HCT116 (cell line): Measurements from ENCODE around the gene FHOD3. TPM values are rescaled to one million over a fixed set of nuclear protein-coding genes. Genes with fewer than 3 reads are reported as not detected.
"Not testable (repeated sequence)": the region's sequence is repeated elsewhere in the genome, so short reads cannot be mapped to it uniquely, and the experiment has no call there.

Experiments used
- ATAC-seq: fragments of 200-7000 bp; cut with Tn5 transposase; 2 replicates; pipeline ENCODE4 v1.9.1; 2020; ENCODE audit warnings: mild to moderate bottlenecking, moderate library complexity
- BruUV-seq: library from RNA; stranded (reverse); fragments of 400-500 nt; replicated peaks from 2 replicates; lab custom pipeline; 2021; lab: Mats Ljungman, UMichigan
- CTCF ChIA-PET: fragments of 300-600 bp; sonication (Branson Sonifier 250); formaldehyde crosslinking; loops from one replicate; lab custom pipeline; 2021; ENCODE audit warnings: antibody characterized with exemption; lab: Charles Lee
- POLR2A ChIA-PET: fragments of 300-600, 350-600 bp; sonication (Branson Sonifier 250); formaldehyde crosslinking; loops from one replicate; lab custom pipeline; 2021; ENCODE audit warnings: antibody characterized with exemption; lab: Charles Lee
- RAD21 ChIA-PET, 2 experiments: fragments of 300-600 bp; sonication (Branson Sonifier 250); formaldehyde crosslinking; loops; one replicate each; lab custom pipeline; 2023; ENCODE audit warnings: low total read pairs in 2 of 2; ENCODE audit not compliant: uncharacterized antibody in 2 of 2, unreplicated experiment in 2 of 2, low non-redundant PET in 1 of 2; lab: Charles Lee
- DNase-seq: peaks from one replicate; pipeline ENCODE4 v3.0.0-alpha.2; 2010; ENCODE audit warnings: low read depth, low spot score
- H2AFZ ChIP-seq: fragments of 200-600 bp; shearing (Covaris generic), sonication (generic); 2 replicates; pipeline ENCODE4 v1.6.1; 2017; ENCODE audit warnings: low read depth, mixed run types, mixed read lengths, antibody characterized with exemption, low read length; ENCODE audit not compliant: poor library complexity, severe bottlenecking
- H3K27ac ChIP-seq: 2 replicates; pipeline ENCODE4 v1.5.1; 2012; ENCODE audit warnings: low read depth, low read length
- H3K27me3 ChIP-seq: fragments of 200-600 bp; sonication (generic); 2 replicates; pipeline ENCODE4 v1.6.1; 2016; ENCODE audit warnings: mixed run types, low read length, mixed read lengths; ENCODE audit not compliant: insufficient read depth
- H3K36me3 ChIP-seq, 2 experiments: fragments of 200-500 bp in 1 of 2; fragments of 200-600 bp in 1 of 2; sonication (Bioruptor generic) in 1 of 2; sonication (generic) in 1 of 2; 2 replicates each; pipeline versions ENCODE4 v1.5.1 to v1.6.1; 2014 to 2016; ENCODE audit warnings: low read length in 2 of 2, inconsistent platforms in 1 of 2, mixed read lengths in 1 of 2, mixed run types in 1 of 2; ENCODE audit not compliant: insufficient read depth in 2 of 2, control insufficient read depth in 1 of 2
- H3K4me1 ChIP-seq, 2 experiments: fragments of 200-600 bp in 1 of 2; sonication (generic) in 1 of 2; 2 replicates each; pipeline versions ENCODE4 v1.5.1 to v1.6.1; 2012 to 2017; ENCODE audit warnings: low read length in 2 of 2, inconsistent platforms in 1 of 2, mild to moderate bottlenecking in 1 of 2, mixed read lengths in 1 of 2, mixed run types in 1 of 2, moderate library complexity in 1 of 2; ENCODE audit not compliant: insufficient read depth in 2 of 2, control insufficient read depth in 1 of 2
- H3K4me2 ChIP-seq: fragments of 200-600 bp; sonication (generic); 2 replicates; pipeline ENCODE4 v1.6.1; 2017; ENCODE audit warnings: mixed run types, low read length, mixed read lengths
- H3K4me3 ChIP-seq, 2 experiments: fragments of 200-600 bp in 1 of 2; sonication (generic) in 1 of 2; replicated peaks in 1 of 2; 2 replicates each; pipeline ENCODE4 v1.5.1; 2011 to 2016; ENCODE audit warnings: low read length in 2 of 2, control low read depth in 1 of 2, low read depth in 1 of 2, mild to moderate bottlenecking in 1 of 2, mixed read lengths in 1 of 2, mixed run types in 1 of 2
- H3K79me2 ChIP-seq: fragments of 200-600 bp; sonication (generic); 2 replicates; pipeline ENCODE4 v1.6.1; 2017; ENCODE audit warnings: mild to moderate bottlenecking, mixed run types, low read length, moderate library complexity, mixed read lengths; ENCODE audit not compliant: insufficient read depth
- H3K9ac ChIP-seq: fragments of 200-600 bp; sonication (generic); 2 replicates; pipeline ENCODE4 v1.6.1; 2016; ENCODE audit warnings: low read length, mixed read lengths
- H3K9me2 ChIP-seq: fragments of 200-600 bp; sonication (generic), shearing (Covaris generic); 2 replicates; pipeline ENCODE4 v1.6.1; 2017; ENCODE audit warnings: mixed run types, mild to moderate bottlenecking, moderate library complexity; ENCODE audit not compliant: insufficient read depth
- H3K9me3 ChIP-seq, 2 experiments: fragments of 200-500 bp in 1 of 2; fragments of 200-600 bp in 1 of 2; sonication (Bioruptor generic) in 1 of 2; sonication (generic) in 1 of 2; 2 replicates each; pipeline ENCODE4 v1.6.1; 2014 to 2017; ENCODE audit warnings: low read length in 2 of 2, mixed read lengths in 2 of 2, inconsistent platforms in 1 of 2, low read depth in 1 of 2, mild to moderate bottlenecking in 1 of 2, mixed run types in 1 of 2, moderate library complexity in 1 of 2; ENCODE audit not compliant: control insufficient read depth in 1 of 2, insufficient read depth in 1 of 2
- H4K20me1 ChIP-seq: fragments of 200-600 bp; sonication (generic), shearing (Covaris generic); 2 replicates; pipeline ENCODE4 v1.6.1; 2017; ENCODE audit warnings: mixed run types, mild to moderate bottlenecking, moderate library complexity; ENCODE audit not compliant: insufficient read depth
- CBX3 ChIP-seq: IDR thresholded peaks from 2 replicates; pipeline ENCODE4 v1.6.1; 2012; ENCODE audit warnings: low read depth
- CEBPB ChIP-seq: IDR thresholded peaks from 2 replicates; pipeline ENCODE4 v1.6.1; 2012; ENCODE audit warnings: low read depth
- EGR1 ChIP-seq: IDR thresholded peaks from 2 replicates; pipeline ENCODE4 v1.6.1; 2012; ENCODE audit warnings: low read depth
- ELF1 ChIP-seq: IDR thresholded peaks from 2 replicates; pipeline ENCODE4 v1.6.1; 2012; ENCODE audit warnings: low read depth, borderline replicate concordance
- EZH2 ChIP-seq: fragments of 200-600 bp; sonication (generic); IDR thresholded peaks from 2 replicates; pipeline ENCODE4 v1.6.1; 2017; ENCODE audit warnings: antibody characterized with exemption, mixed run types
- EZH2phosphoT487 ChIP-seq: fragments of 200-600 bp; IDR thresholded peaks from 2 replicates; pipeline ENCODE4 v1.6.1; 2018; ENCODE audit warnings: antibody characterized with exemption, borderline replicate concordance
- JUND ChIP-seq: IDR thresholded peaks from 2 replicates; pipeline ENCODE4 v1.6.1; 2012
- SP1 ChIP-seq: IDR thresholded peaks from 2 replicates; pipeline ENCODE4 v1.6.1; 2012; ENCODE audit warnings: low read depth
- TCF7L2 ChIP-seq: IDR thresholded peaks from 2 replicates; pipeline ENCODE4 v1.7.0; 2011; ENCODE audit warnings: borderline replicate concordance, inconsistent platforms; ENCODE audit not compliant: insufficient read depth, insufficient read length; ENCODE audit errors: extremely low read depth
- YY1 ChIP-seq: IDR thresholded peaks from 2 replicates; pipeline ENCODE4 v1.6.1; 2011; ENCODE audit warnings: low read length, low read depth, moderate library complexity, mild to moderate bottlenecking; ENCODE audit not compliant: insufficient replicate concordance; ENCODE audit errors: extremely low read depth
- ZFX ChIP-seq: fragments of 450-650 bp; IDR thresholded peaks from 2 replicates; pipeline ENCODE4 v1.6.1; 2017
- ZNF274 ChIP-seq: fragments of 200-500 bp; sonication (Bioruptor generic); IDR thresholded peaks from 2 replicates; pipeline ENCODE4 v1.6.1; 2014; ENCODE audit warnings: mild to moderate bottlenecking, low read depth, low read length, inconsistent platforms
- intact Hi-C: fragments of 100-400 bp; cut with micrococcal nuclease; formaldehyde crosslinking; loops from 2 replicates; pipeline ENCODE4 v1.10.0; 2022
- total RNA-seq: library from RNA; stranded (reverse); gene quantifications from one replicate; pipeline ENCODE4 v1.2.1, GENCODE V29; 2021; ENCODE audit not compliant: unreplicated experiment
- TF ChIP-seq, protein P1 (sequence below): IDR thresholded peaks from 2 replicates; pipeline ENCODE4 v1.6.1; 2012; ENCODE audit warnings: low read depth
- TF ChIP-seq, protein P2 (sequence below): IDR thresholded peaks from 2 replicates; pipeline ENCODE4 v1.6.1; 2012

Gene FHOD3
- total RNA-seq, 1 experiment from 2014 or later, result 4.0 TPM

DNA sequence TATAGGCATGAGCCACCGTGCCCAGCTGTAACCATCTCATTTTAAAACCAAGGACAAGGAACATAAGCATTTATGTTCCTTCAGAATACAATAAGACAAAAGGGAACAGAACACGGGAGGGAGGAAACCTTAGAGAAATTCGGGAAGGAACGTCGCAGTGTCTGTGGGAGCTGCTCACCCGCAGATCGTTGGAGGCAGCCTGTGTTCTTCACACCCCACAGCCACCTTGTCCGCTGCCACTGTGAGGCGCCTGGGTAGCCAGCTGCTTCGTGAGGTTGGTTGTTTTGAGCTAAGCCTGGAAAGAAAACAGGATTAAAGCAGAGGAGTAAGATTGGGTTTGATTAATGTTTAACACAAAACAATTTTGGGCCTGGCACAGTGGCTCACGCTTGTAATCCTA is 250.0 kb downstream of the FHOD3 start:
- H2AFZ ChIP-seq, result no peak overlapping the region
- DNase-seq (no peak), ATAC-seq (no peak)
- ChIA-PET POLR2A (no interaction called here), RAD21 (no interaction called here), CTCF (no interaction called here)
- BruUV-seq, result no TSS peak
- no peaks in the 10 kb centered on the region for H3K9me2 ChIP-seq
- no peaks in the 10 kb centered on the region for H3K4me1 ChIP-seq
- no peak overlapping the region for H3K9ac ChIP-seq
- H3K4me2 ChIP-seq, result no peak overlapping the region
- H3K79me2 ChIP-seq, result no peaks in the 10 kb centered on the region
- no peak for TF ChIP-seq YY1
- TF ChIP-seq ELF1, result no peak
- no peak for TF ChIP-seq JUND
- no peak for TF ChIP-seq EGR1
- TF ChIP-seq SP1, result no peak
- TF ChIP-seq ZNF274, result no peak
- TF ChIP-seq CEBPB, result no peak
- TF ChIP-seq CBX3, result no peak
- TF ChIP-seq, protein P1, sequence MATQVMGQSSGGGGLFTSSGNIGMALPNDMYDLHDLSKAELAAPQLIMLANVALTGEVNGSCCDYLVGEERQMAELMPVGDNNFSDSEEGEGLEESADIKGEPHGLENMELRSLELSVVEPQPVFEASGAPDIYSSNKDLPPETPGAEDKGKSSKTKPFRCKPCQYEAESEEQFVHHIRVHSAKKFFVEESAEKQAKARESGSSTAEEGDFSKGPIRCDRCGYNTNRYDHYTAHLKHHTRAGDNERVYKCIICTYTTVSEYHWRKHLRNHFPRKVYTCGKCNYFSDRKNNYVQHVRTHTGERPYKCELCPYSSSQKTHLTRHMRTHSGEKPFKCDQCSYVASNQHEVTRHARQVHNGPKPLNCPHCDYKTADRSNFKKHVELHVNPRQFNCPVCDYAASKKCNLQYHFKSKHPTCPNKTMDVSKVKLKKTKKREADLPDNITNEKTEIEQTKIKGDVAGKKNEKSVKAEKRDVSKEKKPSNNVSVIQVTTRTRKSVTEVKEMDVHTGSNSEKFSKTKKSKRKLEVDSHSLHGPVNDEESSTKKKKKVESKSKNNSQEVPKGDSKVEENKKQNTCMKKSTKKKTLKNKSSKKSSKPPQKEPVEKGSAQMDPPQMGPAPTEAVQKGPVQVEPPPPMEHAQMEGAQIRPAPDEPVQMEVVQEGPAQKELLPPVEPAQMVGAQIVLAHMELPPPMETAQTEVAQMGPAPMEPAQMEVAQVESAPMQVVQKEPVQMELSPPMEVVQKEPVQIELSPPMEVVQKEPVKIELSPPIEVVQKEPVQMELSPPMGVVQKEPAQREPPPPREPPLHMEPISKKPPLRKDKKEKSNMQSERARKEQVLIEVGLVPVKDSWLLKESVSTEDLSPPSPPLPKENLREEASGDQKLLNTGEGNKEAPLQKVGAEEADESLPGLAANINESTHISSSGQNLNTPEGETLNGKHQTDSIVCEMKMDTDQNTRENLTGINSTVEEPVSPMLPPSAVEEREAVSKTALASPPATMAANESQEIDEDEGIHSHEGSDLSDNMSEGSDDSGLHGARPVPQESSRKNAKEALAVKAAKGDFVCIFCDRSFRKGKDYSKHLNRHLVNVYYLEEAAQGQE, result no peak
- TF ChIP-seq TCF7L2, result no peak
- TF ChIP-seq, protein P2, sequence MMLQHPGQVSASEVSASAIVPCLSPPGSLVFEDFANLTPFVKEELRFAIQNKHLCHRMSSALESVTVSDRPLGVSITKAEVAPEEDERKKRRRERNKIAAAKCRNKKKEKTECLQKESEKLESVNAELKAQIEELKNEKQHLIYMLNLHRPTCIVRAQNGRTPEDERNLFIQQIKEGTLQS, result no peak
- no peak for TF ChIP-seq EZH2phosphoT487
- TF ChIP-seq ZFX, result no peak
- TF ChIP-seq EZH2, result no peak
- H3K27me3 ChIP-seq, result no peaks in the 10 kb centered on the region
- H3K27ac ChIP-seq, result no peak overlapping the region
- no peaks in the 10 kb centered on the region for H3K9me3 ChIP-seq
- no peaks in the 10 kb centered on the region for H4K20me1 ChIP-seq
- H3K4me3 ChIP-seq, result no peak overlapping the region
- no peaks in the 10 kb centered on the region for H3K36me3 ChIP-seq
- intact Hi-C loops, result no loop called here

DNA sequence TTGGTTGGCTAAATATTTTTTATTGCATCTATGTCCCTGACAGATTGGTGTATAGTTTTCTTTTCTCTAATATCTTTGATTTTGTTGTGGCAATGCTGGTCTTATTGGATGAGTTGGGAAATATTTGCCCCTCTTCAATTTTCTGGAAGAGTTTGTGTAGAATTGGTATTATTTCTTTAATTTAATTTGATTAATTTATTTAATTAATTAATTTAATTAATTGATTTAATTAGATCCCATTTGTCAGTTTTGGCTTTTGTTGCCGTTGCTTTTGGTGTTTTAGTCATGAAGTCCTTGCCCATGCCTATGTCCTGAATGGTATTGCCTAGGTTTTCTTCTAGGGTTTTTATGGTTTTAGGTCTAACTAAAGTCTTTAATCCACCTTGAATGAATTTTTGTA is 253.8 kb downstream of the FHOD3 start:
- BruUV-seq, H2AFZ ChIP-seq, H4K20me1 ChIP-seq, H3K4me3 ChIP-seq, H3K4me2 ChIP-seq, POLR2A ChIA-PET, H3K4me1 ChIP-seq, H3K9me3 ChIP-seq, H3K9me2 ChIP-seq, CTCF ChIA-PET, H3K79me2 ChIP-seq, H3K27me3 ChIP-seq, RAD21 ChIA-PET, DNase-seq, H3K36me3 ChIP-seq, H3K9ac ChIP-seq, ATAC-seq, intact Hi-C loops, H3K27ac ChIP-seq: not testable (repeated sequence)
